ENCODE measurements around the gene NCKAP5.

GRCh38 chr2:133492719-133493380 is 75.4 kb downstream of the NCKAP5 start:
- TF ChIP-seq SREBF2 (IDR thresholded peaks at IDR 0.05) (no peak), MYC (IDR thresholded peaks at IDR 0.05; ENCODE audit: borderline replicate concordance, low read length) (no peak), CTCF (IDR thresholded peaks at IDR 0.05) (no peak)

Measured in A549 (cell line).